Measurements from ENCODE around the gene RPP38. TPM values are rescaled to one million over a fixed set of nuclear protein-coding genes. Genes with fewer than 3 reads are reported as not detected.

RPP38 gene
- total and polyA plus RNA-seq, 2 donors (not counting 1 experiment from before 2014, with no cell fraction given), result 15.4 to 26.4 TPM

- Histone ChIP-seq H3K36me3 (ENCODE audit: control insufficient read depth, insufficient read depth, low read length) (peaks cover 4% of the 10 kb centered on the region), H3K4me3 (replicated peaks in 1 of 4; ENCODE audit: control extremely low read depth in 1 of 4, insufficient read depth in 1 of 4, low read depth in 3 of 4, low read length in 4 of 4) (no peak overlapping the region), H3K27me3 (ENCODE audit: control insufficient read depth, insufficient read depth, low read length) (no peaks in the 10 kb centered on the region), H4K20me1 (ENCODE audit: control insufficient read depth, extremely low read depth, insufficient read depth, low read length) (no peaks in the 10 kb centered on the region), H3K4me1 (ENCODE audit: control insufficient read depth, extremely low read depth, insufficient read depth, low read length) (no peaks in the 10 kb centered on the region), H2AFZ (ENCODE audit: low read length) (no peak overlapping the region), H3K79me2 (ENCODE audit: control insufficient read depth, insufficient read depth, low read length) (no peaks in the 10 kb centered on the region), H3K9ac (ENCODE audit: insufficient read depth, low read length) (no peak overlapping the region), H3K27ac (ENCODE audit: insufficient read depth, low read length) (no peak overlapping the region), H3K9me3 (ENCODE audit: control insufficient read depth, insufficient read depth, low read depth, low read length) (no peaks in the 10 kb centered on the region), H3K4me2 (ENCODE audit: extremely low read depth, insufficient read depth, low read length) (no peak overlapping the region)
- TF ChIP-seq EZH2 (IDR thresholded peaks at IDR 0.05; ENCODE audit: low read length, missing control alignments) (no peak), CTCF (conservative IDR thresholded peaks at IDR 0.05 in 1 of 2, IDR thresholded peaks at IDR 0.05 in 1 of 2; ENCODE audit: low read depth in 1 of 2, low read length in 2 of 2) (no peak)
- no peak for DNase-seq (ENCODE audit: low read depth in 2 of 2)
Observed at GRCh38 chr10:15116225-15116624, 19.1 kb downstream of the RPP38 start.

- H3K9me3 ChIP-seq (ENCODE audit: control insufficient read depth, insufficient read depth, low read depth, low read length), result no peaks in the 10 kb centered on the region
- no peaks in the 10 kb centered on the region for H4K20me1 ChIP-seq (ENCODE audit: control insufficient read depth, extremely low read depth, insufficient read depth, low read length)
- H3K4me2 ChIP-seq (ENCODE audit: extremely low read depth, insufficient read depth, low read length), result no peak overlapping the region
- H3K27me3 ChIP-seq (ENCODE audit: control insufficient read depth, insufficient read depth, low read length), result no peaks in the 10 kb centered on the region
- H3K27ac ChIP-seq (ENCODE audit: insufficient read depth, low read length), result no peak overlapping the region
- no peaks in the 10 kb centered on the region for H3K79me2 ChIP-seq (ENCODE audit: control insufficient read depth, insufficient read depth, low read length)
- H3K4me1 ChIP-seq (ENCODE audit: control insufficient read depth, extremely low read depth, insufficient read depth, low read length), result peaks cover 4% of the 10 kb centered on the region
- H2AFZ ChIP-seq (ENCODE audit: low read length), result no peak overlapping the region
- no peak overlapping the region for H3K4me3 ChIP-seq (replicated peaks in 1 of 4; ENCODE audit: control extremely low read depth in 1 of 4, insufficient read depth in 1 of 4, low read depth in 3 of 4, low read length in 4 of 4)
- peaks cover 2% of the 10 kb centered on the region for H3K36me3 ChIP-seq (ENCODE audit: control insufficient read depth, insufficient read depth, low read length)
- no peak for DNase-seq (ENCODE audit: low read depth in 2 of 2)
- H3K9ac ChIP-seq (ENCODE audit: insufficient read depth, low read length), result no peak overlapping the region
- no peak for TF ChIP-seq CTCF (conservative IDR thresholded peaks at IDR 0.05 in 1 of 2, IDR thresholded peaks at IDR 0.05 in 1 of 2; ENCODE audit: low read depth in 1 of 2, low read length in 2 of 2)
- no peak for TF ChIP-seq EZH2 (IDR thresholded peaks at IDR 0.05; ENCODE audit: low read length, missing control alignments)
Observed at GRCh38 chr10:15118615-15119014, 21.5 kb downstream of the RPP38 start.

GRCh38 chr10:15120523-15120922 is 23.4 kb downstream of the RPP38 start:
- peak; percentile 72 to 80 for DNase-seq (ENCODE audit: low read depth in 2 of 2)
- no peaks in the 10 kb centered on the region for H3K79me2 ChIP-seq (ENCODE audit: control insufficient read depth, insufficient read depth, low read length)

More at GRCh38 chr10:15120523-15120922, 23.4 kb downstream of the RPP38 start:
- H3K9ac ChIP-seq (ENCODE audit: insufficient read depth, low read length), result no peak overlapping the region
- peaks cover 6% of the 10 kb centered on the region for H3K36me3 ChIP-seq (ENCODE audit: control insufficient read depth, insufficient read depth, low read length)
- peaks cover 6% of the 10 kb centered on the region for H3K4me1 ChIP-seq (ENCODE audit: control insufficient read depth, extremely low read depth, insufficient read depth, low read length)
- H3K9me3 ChIP-seq (ENCODE audit: control insufficient read depth, insufficient read depth, low read depth, low read length), result no peaks in the 10 kb centered on the region
- TF ChIP-seq CTCF (conservative IDR thresholded peaks at IDR 0.05 in 1 of 2, IDR thresholded peaks at IDR 0.05 in 1 of 2; ENCODE audit: low read depth in 1 of 2, low read length in 2 of 2) (no peak), EZH2 (IDR thresholded peaks at IDR 0.05; ENCODE audit: low read length, missing control alignments) (no peak)
- H3K27ac ChIP-seq (ENCODE audit: insufficient read depth, low read length), result no peak overlapping the region
- H4K20me1 ChIP-seq (ENCODE audit: control insufficient read depth, extremely low read depth, insufficient read depth, low read length), result no peaks in the 10 kb centered on the region
- H2AFZ ChIP-seq (ENCODE audit: low read length), result no peak overlapping the region
- H3K27me3 ChIP-seq (ENCODE audit: control insufficient read depth, insufficient read depth, low read length), result no peaks in the 10 kb centered on the region
- no peak overlapping the region for H3K4me3 ChIP-seq (replicated peaks in 1 of 4; ENCODE audit: control extremely low read depth in 1 of 4, insufficient read depth in 1 of 4, low read depth in 3 of 4, low read length in 4 of 4)
- H3K4me2 ChIP-seq (ENCODE audit: extremely low read depth, insufficient read depth, low read length), result no peak overlapping the region
